K562 (cell line): Measurements from ENCODE around the gene COL15A1. TPM values are rescaled to one million over a fixed set of nuclear protein-coding genes. Genes with fewer than 3 reads are reported as not detected.

Experiments used
- ARHGAP35 ChIP-seq: fragments of 450-650 bp; IDR thresholded peaks from 2 replicates; pipeline ENCODE4 v1.6.1; 2018; ENCODE audit not compliant: partially characterized antibody
- CTBP1 ChIP-seq: fragments of 450-650 bp; IDR thresholded peaks from 2 replicates; pipeline ENCODE4 v1.6.1; 2016; ENCODE audit warnings: borderline replicate concordance
- GABPA ChIP-seq: fragments of 200-800 bp; sonication (Bioruptor generic); conservative IDR thresholded peaks from 2 replicates; pipeline ENCODE4 v1.6.1; 2016; ENCODE audit warnings: low read depth, missing genetic modification characterization, missing compliant biosample characterization
- HMGN3 ChIP-seq: IDR thresholded peaks from 2 replicates; pipeline ENCODE4 v1.6.1; 2011; ENCODE audit warnings: borderline replicate concordance, low read depth, mild to moderate bottlenecking, mixed read lengths, low read length; ENCODE audit not compliant: insufficient read length; ENCODE audit errors: extremely low read depth
- MAFK ChIP-seq: IDR thresholded peaks from 2 replicates; pipeline ENCODE4 v1.6.1; 2011; ENCODE audit warnings: low read length, improper control_type of control experiment
- MCM7 ChIP-seq, 2 experiments: fragments of 450-650 bp; IDR thresholded peaks; 2 replicates each; pipeline ENCODE4 v1.6.1; 2016 to 2018
- MIER1 ChIP-seq: fragments of 450-650 bp; IDR thresholded peaks from 2 replicates; pipeline ENCODE4 v1.6.1; 2016; ENCODE audit warnings: antibody characterized with exemption, mild to moderate bottlenecking, low read depth
- NCOA4 ChIP-seq: fragments of 450-650 bp; IDR thresholded peaks from 2 replicates; pipeline ENCODE4 v1.6.1; 2018; ENCODE audit warnings: mild to moderate bottlenecking; ENCODE audit not compliant: partially characterized antibody
- RBM34 ChIP-seq: fragments of 200-400 bp; formaldehyde crosslinking; IDR thresholded peaks from 2 replicates; pipeline ENCODE4 v1.6.1; 2018; ENCODE audit warnings: low read length, borderline replicate concordance; ENCODE audit not compliant: insufficient read depth
- SMAD4 ChIP-seq: fragments of 250-450 bp; sonication (Bioruptor Pico); conservative IDR thresholded peaks from 2 replicates; pipeline ENCODE4 v1.8.0; 2021; ENCODE audit warnings: inconsistent platforms, mild to moderate bottlenecking, moderate library complexity
- SRSF7 ChIP-seq: fragments of 200-400 bp; formaldehyde crosslinking; optimal IDR thresholded peaks from 2 replicates; pipeline ENCODE3; 2017; ENCODE audit warnings: mild to moderate bottlenecking, low read depth, low read length
- ZBTB17 ChIP-seq: fragments of 450-650 bp; formaldehyde crosslinking; IDR thresholded peaks from 2 replicates; pipeline ENCODE4 v1.4.0; 2020; ENCODE audit warnings: mild to moderate bottlenecking
- ZNF175 ChIP-seq: fragments of 200-800 bp; sonication (Bioruptor generic); IDR thresholded peaks from 2 replicates; pipeline ENCODE4 v1.6.1; 2016; ENCODE audit warnings: low read depth, mild to moderate bottlenecking, missing genetic modification characterization, missing compliant biosample characterization
- ZNF3 ChIP-seq: fragments of 250-450 bp; sonication (Bioruptor Pico); IDR thresholded peaks from 2 replicates; pipeline ENCODE4 v1.5.0; 2021; ENCODE audit warnings: mild to moderate bottlenecking, moderate library complexity
- polyA plus RNA-seq, 8 experiments: library from polyadenylated mRNA; depleted of rRNA in 4 of 8; stranded (reverse) in 5 of 8; unstranded in 3 of 8; fragments of >200 nt; fragmentation: Nextera tagmentation in 2 of 8; fragmentation: Illumina TruSeq in 1 of 8; extraction: Ambion mirVana in 2 of 8; extraction: Trizol in 1 of 8; gene quantifications; 2 replicates each; pipeline versions ENCODE4 v1.2.1 to v1.2.3, GENCODE V29; 2011 to 2014; ENCODE audit warnings: inconsistent platforms in 1 of 8, missing spikeins in 1 of 8
- total RNA-seq, 7 experiments: library from RNA; depleted of rRNA in 6 of 7; stranded (reverse); fragments of >200 nt in 6 of 7; fragmentation: Illumina TruSeq in 2 of 7; extraction: Trizol in 2 of 7; gene quantifications; 2 replicates each; pipeline versions ENCODE4 v1.2.1 to v1.2.3, GENCODE V29; 2011 to 2021; ENCODE audit warnings: low replicate concordance in 1 of 7
- TF ChIP-seq, protein P1 (sequence below), 2 experiments: fragments of 200-800 bp in 1 of 2; sonication (Bioruptor generic) in 1 of 2; sonication (generic) in 1 of 2; formaldehyde crosslinking in 1 of 2; IDR thresholded peaks in 1 of 2; conservative IDR thresholded peaks in 1 of 2; 2 replicates each; pipeline versions ENCODE4 v1.5.0 to v1.6.1; 2016 to 2020; ENCODE audit warnings: missing compliant biosample characterization in 1 of 2, missing genetic modification characterization in 1 of 2, missing genetic modification reagents in 1 of 2
- TF ChIP-seq, protein P2 (sequence below), 2 experiments: fragments of 250-450 bp in 1 of 2; fragments of 450-650 bp in 1 of 2; sonication (Bioruptor Pico) in 1 of 2; IDR thresholded peaks; 2 replicates each; pipeline versions ENCODE4 v1.6.1 to v1.8.0; 2016 to 2021; ENCODE audit warnings: mild to moderate bottlenecking in 2 of 2, moderate library complexity in 2 of 2, missing compliant biosample characterization in 1 of 2, missing genetic modification characterization in 1 of 2
- TF ChIP-seq, protein P3 (sequence below): fragments of 250-450 bp; sonication (Bioruptor Pico); IDR thresholded peaks from 2 replicates; pipeline ENCODE4 v1.9.0; 2021; ENCODE audit warnings: mild to moderate bottlenecking, inconsistent platforms
- TF ChIP-seq, protein P4 (sequence below): sonication (generic); formaldehyde crosslinking; IDR thresholded peaks from 2 replicates; pipeline ENCODE4 v1.9.0; 2022; ENCODE audit warnings: mild to moderate bottlenecking, missing genetic modification reagents

COL15A1 gene
- total and polyA plus RNA-seq, 9 of the 15 experiments (the other 6 are each of a cell fraction or from before 2014, with no cell fraction given) = 0.46 to 5.1 (median 2.6) TPM

DNA sequence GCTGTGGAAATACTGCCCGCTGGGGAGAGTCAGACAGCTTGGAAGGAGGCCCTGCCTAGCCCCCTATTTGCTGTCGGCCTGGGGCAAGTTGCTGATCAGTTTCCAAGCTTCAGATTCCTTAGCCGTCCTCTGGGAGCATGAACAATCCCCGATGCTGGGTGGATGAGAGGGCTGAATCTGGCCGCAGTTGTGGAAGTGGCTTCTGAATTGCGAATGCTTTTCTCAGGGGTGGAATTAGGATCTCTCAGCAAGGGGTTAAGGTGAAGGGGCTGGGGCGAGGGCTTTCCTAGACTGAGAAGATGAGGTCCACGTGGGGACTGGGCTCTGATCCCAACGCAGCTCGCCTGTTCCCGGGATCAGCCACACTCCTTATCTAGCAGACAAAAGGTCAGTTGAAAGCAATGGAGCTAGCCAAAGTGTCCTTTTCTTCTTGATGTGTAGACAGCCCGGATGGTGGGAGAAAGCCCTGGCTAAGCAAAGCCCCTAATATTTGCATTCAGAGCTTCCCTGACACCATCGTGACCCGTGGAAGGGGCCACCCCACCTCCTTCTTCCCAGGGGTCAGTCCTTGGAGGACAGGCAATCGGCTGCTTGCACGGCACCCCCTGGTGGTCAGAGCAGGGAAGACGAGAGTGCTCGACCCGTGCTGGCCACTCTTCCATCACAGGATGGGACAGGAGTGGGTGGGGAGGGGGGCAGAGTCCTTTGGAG is 54.9 kb downstream of the COL15A1 start (continued):
- TF ChIP-seq, protein P1, sequence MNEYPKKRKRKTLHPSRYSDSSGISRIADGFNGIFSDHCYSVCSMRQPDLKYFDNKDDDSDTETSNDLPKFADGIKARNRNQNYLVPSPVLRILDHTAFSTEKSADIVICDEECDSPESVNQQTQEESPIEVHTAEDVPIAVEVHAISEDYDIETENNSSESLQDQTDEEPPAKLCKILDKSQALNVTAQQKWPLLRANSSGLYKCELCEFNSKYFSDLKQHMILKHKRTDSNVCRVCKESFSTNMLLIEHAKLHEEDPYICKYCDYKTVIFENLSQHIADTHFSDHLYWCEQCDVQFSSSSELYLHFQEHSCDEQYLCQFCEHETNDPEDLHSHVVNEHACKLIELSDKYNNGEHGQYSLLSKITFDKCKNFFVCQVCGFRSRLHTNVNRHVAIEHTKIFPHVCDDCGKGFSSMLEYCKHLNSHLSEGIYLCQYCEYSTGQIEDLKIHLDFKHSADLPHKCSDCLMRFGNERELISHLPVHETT (CRISPR knock-in tag; conservative IDR thresholded peaks at IDR 0.05 in 1 of 2, IDR thresholded peaks at IDR 0.05 in 1 of 2) = 0 out of 4 replicates have a peak, but pooled peaks of 1 of the 2 experiments have one; percentile 45
- peak; percentile 62; the same call in 1 of the 2 replicates for TF ChIP-seq SMAD4 (CRISPR knock-in tag)
- no peak for TF ChIP-seq MIER1
- TF ChIP-seq, protein P2, sequence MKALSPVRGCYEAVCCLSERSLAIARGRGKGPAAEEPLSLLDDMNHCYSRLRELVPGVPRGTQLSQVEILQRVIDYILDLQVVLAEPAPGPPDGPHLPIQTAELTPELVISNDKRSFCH (CRISPR knock-in tag; IDR thresholded peaks at IDR 0.05) = no peak
- TF ChIP-seq, protein P2 (tag; IDR thresholded peaks at IDR 0.05) = peak; percentile 84
- TF ChIP-seq, protein P3, sequence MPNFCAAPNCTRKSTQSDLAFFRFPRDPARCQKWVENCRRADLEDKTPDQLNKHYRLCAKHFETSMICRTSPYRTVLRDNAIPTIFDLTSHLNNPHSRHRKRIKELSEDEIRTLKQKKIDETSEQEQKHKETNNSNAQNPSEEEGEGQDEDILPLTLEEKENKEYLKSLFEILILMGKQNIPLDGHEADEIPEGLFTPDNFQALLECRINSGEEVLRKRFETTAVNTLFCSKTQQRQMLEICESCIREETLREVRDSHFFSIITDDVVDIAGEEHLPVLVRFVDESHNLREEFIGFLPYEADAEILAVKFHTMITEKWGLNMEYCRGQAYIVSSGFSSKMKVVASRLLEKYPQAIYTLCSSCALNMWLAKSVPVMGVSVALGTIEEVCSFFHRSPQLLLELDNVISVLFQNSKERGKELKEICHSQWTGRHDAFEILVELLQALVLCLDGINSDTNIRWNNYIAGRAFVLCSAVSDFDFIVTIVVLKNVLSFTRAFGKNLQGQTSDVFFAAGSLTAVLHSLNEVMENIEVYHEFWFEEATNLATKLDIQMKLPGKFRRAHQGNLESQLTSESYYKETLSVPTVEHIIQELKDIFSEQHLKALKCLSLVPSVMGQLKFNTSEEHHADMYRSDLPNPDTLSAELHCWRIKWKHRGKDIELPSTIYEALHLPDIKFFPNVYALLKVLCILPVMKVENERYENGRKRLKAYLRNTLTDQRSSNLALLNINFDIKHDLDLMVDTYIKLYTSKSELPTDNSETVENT = no peak
- no peak for TF ChIP-seq ZNF3 (CRISPR knock-in tag)
- TF ChIP-seq ARHGAP35 = no peak
- TF ChIP-seq ZNF175 (CRISPR knock-in tag) = peak; percentile 64; the same call in 1 of the 2 replicates
- no peak for TF ChIP-seq GABPA (tag)
- no peak for TF ChIP-seq SRSF7
- TF ChIP-seq MCM7 (IDR thresholded peaks at IDR 0.05) = no peak
- TF ChIP-seq HMGN3 = no peak
- no peak for TF ChIP-seq NCOA4
- no peak for TF ChIP-seq MAFK
- TF ChIP-seq ZBTB17 = peak; percentile 49; the same call in 1 of the 2 replicates
- TF ChIP-seq, protein P4, sequence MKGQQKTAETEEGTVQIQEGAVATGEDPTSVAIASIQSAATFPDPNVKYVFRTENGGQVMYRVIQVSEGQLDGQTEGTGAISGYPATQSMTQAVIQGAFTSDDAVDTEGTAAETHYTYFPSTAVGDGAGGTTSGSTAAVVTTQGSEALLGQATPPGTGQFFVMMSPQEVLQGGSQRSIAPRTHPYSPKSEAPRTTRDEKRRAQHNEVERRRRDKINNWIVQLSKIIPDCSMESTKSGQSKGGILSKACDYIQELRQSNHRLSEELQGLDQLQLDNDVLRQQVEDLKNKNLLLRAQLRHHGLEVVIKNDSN = no peak
- TF ChIP-seq CTBP1 = peak; percentile 74; the same call in 1 of the 2 replicates
- no peak for TF ChIP-seq RBM34
